Measurements from ENCODE around the gene MEIS1.
A peak's percentile ranks its signal among the peaks of the same experiment; 100 is the strongest.

MEIS1 gene

GRCh38 chr2:66438498-66438833, 3.5 kb downstream of the MEIS1 start:
- H3K27ac ChIP-seq: peak overlapping the region; percentile 88
- no peak for TF ChIP-seq CTCF (conservative IDR thresholded peaks at IDR 0.05; ENCODE audit: low read depth)
- POLR2A ChIA-PET (ENCODE audit: low non-redundant PET): interaction anchor here (0.6 kb wide), 1 partner anchor 17 kb away, joined by 4 read pairs; no protein-coding TSS in a partner anchor
- DNase-seq (ENCODE audit: low spot score): peak; percentile 13
- CTCF ChIA-PET: interaction anchor here (0.7 to 1.1 kb wide), 2 partner anchors 138 to 615 kb away, joined by 3 to 10 read pairs; no protein-coding TSS in a partner anchor

DNA sequence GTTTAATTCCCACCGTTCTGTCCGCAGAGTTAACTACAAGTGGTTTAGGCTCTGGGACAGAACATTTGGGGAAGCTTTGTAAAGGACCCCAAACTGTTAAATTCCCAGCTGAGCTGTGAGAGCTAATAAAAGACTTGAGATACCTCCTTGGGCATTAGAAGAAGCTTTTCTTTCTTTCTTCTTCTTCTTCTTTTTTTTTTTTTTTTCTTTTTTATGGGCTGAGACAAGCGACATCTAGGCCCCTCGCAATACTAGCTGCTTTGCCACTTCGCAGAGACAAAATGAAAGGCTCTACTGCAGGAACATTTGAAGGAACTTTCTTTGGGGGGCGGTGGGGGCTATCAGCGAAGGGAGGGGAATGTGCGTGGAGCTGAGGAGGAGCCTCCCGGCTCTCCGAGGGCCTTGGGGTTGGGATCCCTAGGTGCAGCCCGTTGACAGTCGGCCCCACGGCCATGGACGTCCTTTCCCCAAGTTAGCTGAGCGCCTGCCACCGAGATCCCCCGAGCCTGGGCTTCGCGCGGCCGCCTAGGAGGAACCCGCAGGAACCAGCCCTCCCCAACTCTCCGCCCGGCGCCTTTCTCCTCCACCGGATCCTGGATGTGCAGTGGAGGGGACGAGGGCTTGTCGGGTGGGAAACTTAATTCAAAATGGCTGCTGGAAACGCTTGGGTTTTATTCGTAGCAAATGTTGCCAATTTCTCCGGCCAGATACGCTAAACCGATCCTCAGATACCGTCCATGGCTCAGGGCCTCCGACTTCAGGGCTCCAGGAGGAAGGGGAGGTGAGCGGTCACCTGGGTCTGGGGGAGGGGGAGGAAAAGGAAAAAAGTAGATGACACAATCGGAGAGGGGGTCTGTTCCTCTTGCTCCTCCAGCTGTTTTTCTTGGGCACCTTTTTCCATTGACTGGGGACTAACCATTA, 4.2 kb downstream of the MEIS1 start:
- no peak for TF ChIP-seq CTCF (conservative IDR thresholded peaks at IDR 0.05; ENCODE audit: low read depth)
- POLR2A ChIA-PET (ENCODE audit: low non-redundant PET): interaction anchor here (0.6 kb wide), 1 partner anchor 17 kb away, joined by 4 read pairs; no protein-coding TSS in a partner anchor
- DNase-seq (ENCODE audit: low spot score): peak; percentile 27
- peak overlapping the region; percentile 79 for H3K27ac ChIP-seq
- CTCF ChIA-PET: interaction anchor here (0.6 to 1.1 kb wide), 5 partner anchors 33 to 879 kb away, joined by 3 to 10 read pairs (median 5); no protein-coding TSS in a partner anchor

DNA sequence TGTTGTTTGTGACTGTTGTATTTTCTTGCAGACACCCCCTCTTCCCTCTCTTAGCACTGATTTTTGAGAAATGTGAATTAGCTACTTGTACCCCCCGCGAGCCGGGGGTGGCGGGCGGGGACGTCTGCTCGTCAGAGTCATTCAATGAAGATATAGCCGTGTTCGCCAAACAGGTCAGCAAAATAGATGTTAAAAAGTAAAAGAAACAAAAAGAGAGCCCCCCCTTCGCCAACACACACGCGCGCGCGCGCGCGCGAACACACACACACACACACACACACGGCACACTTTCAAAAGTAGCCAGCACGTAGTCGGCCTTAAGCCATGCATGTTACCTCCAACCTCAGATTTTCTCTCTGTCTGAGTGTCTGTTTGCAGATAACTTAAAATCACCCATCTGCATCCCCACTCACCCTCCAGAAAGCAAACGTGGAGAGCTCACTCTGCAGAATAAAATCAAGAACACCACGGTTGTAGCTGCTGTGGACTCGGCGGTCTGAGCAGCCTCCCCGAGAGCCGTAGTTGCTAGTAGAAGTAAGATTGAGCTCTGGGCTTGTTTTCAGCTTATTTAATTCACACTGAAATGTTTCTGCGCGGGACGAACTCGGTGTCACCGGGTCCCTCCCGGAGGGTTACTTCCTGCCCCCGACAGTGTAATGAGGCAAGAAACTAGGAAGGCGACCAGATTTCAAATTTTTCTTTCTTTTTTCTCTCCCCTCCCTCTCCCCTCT, 5.1 kb downstream of the MEIS1 start:
- peak overlapping the region; percentile 79 for H3K27ac ChIP-seq
- CTCF ChIA-PET: interaction anchor here (0.7 kb wide), 1 partner anchor 705 kb away, joined by 3 read pairs; no protein-coding TSS in a partner anchor
- POLR2A ChIA-PET (ENCODE audit: low non-redundant PET): no interaction called here
- TF ChIP-seq CTCF (conservative IDR thresholded peaks at IDR 0.05; ENCODE audit: low read depth): no peak
- DNase-seq (ENCODE audit: low spot score): peak; percentile 11

DNA sequence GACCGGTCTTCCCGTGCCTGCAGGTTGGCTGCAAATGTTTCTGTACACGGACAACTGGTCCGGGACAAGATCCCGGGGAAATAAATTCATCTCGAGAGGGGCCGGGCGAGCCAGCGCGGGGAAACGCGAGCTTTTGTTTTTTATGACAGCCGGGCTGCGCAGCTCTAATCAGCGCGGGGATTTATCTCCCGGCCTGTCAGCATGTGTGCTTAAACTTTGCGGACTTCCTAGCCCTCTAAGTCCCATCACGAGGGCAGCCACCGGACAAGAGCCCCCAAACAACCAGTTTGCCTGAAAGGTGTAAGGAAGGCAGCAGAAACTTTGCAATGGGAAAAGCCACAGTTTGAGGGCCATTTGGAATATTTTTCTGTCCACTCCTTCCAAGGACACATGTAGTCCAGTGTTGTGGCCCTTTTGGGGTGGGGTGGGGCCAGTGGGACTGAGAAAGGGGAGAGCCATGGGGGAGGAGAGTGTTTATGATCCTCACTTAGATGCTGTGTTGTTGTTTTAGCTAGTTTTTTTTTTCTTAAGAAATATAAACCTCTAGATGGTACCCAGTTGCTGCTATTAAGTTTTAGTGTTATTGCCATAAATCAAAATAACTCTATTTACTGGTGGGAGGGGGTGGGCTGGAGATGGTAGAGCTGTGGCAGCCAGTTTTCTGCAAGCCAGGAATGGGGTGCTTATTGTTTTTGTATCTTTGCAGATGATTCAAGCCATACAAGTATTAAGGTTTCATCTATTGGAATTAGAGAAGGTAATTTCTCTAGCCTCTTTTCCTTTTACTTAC, 6.0 kb downstream of the MEIS1 start:
- ChIA-PET CTCF (interaction anchor here (0.7 kb wide), 1 partner anchor 1394 kb away, joined by 3 read pairs; no protein-coding TSS in a partner anchor), POLR2A (ENCODE audit: low non-redundant PET) (no interaction called here)
- H3K27ac ChIP-seq: peak overlapping the region; percentile 79
- peak; percentile 5 for DNase-seq (ENCODE audit: low spot score)
- no peak for TF ChIP-seq CTCF (conservative IDR thresholded peaks at IDR 0.05; ENCODE audit: low read depth)

DNA sequence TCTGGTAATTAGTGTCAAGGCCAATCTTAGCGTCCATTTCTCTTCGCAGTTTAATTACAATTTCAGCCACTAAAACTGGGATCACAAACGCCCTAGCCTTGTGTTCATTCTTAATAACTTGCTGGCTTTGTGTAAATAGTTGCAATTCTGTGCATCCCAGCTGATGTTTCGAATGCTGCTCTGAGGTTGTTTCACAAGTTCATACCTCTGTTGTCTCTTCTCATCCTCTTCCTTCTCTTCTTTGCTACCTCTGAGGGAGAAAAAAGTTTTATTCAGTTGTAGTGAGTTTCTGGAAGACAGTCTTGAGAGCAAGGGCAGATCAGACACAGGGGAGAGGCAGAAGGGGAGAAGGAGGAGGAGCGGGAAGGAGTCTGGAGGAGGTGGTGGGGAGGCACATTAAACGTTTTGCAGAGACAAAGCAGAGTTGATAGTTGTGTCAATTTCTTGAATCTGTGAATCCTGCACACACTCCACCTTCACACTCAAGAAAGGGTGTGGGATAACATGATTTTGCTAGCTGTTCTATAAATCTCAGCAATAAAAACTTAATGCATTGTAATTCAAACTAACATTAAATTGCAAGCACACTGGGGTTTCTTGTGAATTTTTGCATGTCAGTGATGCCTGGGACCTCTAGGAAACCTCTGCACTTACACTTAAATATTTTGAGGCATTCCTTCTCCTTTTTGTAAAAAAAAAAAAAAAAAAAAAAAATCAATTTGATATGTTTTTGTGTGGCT, 6.8 kb downstream of the MEIS1 start:
- CTCF ChIA-PET: interaction anchor here (0.5 to 0.7 kb wide), 2 partner anchors 1228 to 1394 kb away, joined by 3 to 4 read pairs; no protein-coding TSS in a partner anchor
- no peak for TF ChIP-seq CTCF (conservative IDR thresholded peaks at IDR 0.05; ENCODE audit: low read depth)
- no peak for DNase-seq (ENCODE audit: low spot score)
- no peak overlapping the region for H3K27ac ChIP-seq
- POLR2A ChIA-PET (ENCODE audit: low non-redundant PET): no interaction called here

Measured in RWPE1 (cell line).